Endothelial cell of hepatic sinusoid (primary cell): Measurements from ENCODE around the gene ADAM21.
"Not testable (repeated sequence)": the region's sequence is repeated elsewhere in the genome, so short reads cannot be mapped to it uniquely, and the experiment has no call there.

Experiments used
- in situ Hi-C: cut with HindIII; loops from 2 replicates; pipeline ENCODE4 v1.10.0; 2017; ENCODE audit warnings: low sequenced_read_pairs

ADAM21 gene

GRCh38 chr14:70475459-70475858 is 23.5 kb downstream of the ADAM21 start:
- in situ Hi-C loops, result not testable (repeated sequence)

DNA sequence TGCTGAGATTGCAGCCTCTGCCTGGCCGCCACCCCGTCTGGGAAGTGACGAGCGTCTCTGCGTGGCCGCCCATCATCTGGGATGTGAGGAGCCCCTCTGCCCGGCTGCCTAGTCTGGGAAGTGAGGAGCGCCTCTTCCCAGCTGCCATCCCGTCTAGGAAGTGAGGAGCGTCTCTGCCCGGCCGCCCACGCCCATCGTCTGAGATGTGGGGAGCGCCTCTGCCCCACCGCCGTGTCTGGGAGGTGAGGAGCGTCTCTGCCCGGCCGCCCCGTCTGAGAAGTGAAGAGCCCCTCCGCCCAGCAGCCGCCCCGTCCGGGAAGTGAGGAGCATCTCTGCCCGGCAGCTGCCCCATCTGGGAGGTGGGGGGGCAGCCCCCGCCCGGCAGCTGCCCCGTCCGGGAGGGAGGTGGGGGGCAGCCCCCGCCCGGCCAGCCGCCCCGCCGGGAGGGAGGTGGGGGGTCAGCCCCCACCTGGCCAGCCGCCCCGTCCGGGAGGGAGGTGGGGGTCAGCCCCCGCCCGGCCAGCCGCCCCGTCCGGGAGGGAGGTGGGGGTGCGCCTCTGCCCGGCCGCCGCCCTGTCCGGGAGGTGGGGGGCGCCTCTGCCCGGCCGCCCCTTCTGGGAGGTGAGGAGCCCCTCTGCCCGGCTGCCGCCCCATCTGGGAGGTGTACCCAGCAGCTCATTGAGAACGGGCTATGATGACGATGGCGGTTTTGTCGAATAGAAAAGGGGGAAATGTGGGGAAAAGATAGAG is 25.6 kb downstream of the ADAM21 start:
- in situ Hi-C loops, result not testable (repeated sequence)

- in situ Hi-C loops, result no loop called here
Measured at GRCh38 chr14:70489579-70490200, 37.7 kb downstream of the ADAM21 start.

- in situ Hi-C loops, result no loop called here
Measured at GRCh38 chr14:70498191-70498590, 46.2 kb downstream of the ADAM21 start.
